ENCODE measurements around the gene CHPT1. TPM values are rescaled to one million over a fixed set of nuclear protein-coding genes. Genes with fewer than 3 reads are reported as not detected.

Gene CHPT1
- 6.2 TPM for polyA plus RNA-seq (2013, experiment 1 of 2)
- polyA plus RNA-seq (2013, experiment 2 of 2) = 6.3 TPM

DNA sequence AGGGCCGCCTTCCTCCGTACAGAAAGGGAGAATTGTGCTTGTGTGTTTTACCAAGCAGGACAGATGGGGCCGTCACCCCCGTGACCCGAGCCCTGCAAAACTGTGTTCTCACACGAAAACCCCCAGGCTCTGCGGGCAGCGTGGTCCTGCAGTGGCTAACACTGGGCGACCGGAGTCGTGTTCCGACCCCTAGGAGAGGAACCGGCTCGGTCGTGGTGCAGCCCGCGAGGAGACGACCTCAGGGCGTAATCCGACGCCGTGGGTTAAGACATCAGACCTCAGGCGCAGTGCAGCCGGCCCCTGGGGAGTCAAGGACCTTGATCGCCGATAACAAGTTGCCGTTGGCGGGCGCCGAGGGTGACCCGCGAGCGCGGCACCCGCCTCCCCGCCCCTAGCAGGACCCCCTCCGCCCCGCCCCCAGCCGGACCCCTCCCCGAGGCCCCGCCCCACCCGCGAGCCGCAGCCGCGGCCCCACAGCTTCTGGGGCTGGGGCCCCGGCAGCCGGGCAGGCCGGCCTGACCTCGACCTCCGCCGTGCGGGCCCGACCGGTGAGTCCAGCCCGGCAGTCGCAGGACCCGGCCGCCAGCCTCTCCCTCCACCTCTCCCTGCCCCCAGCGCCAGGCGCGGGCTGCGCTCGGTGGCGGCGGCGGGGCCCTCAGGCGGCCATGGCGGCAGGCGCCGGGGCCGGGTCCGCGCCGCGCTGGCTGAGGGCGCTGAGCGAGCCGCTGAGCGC is at the start of gene CHPT1:
Gene CHPT1, plus strand, starts transcription at position 444 of the 733 bp plus-strand sequence. Its CDS starts 222 bp downstream, at position 666.
- no CpG with 5 or more reads among the region's 80 CpGs for WGBS, 2 donors (ENCODE audit: extremely low coverage in 2 of 2, insufficient read length in 2 of 2, insufficient replicate concordance in 1 of 2)
- Histone ChIP-seq H3K4ac (ENCODE audit: low read length) (no peak within 1 kb of the TSS), H3K9ac (ENCODE audit: low read depth, low read length, poor library complexity) (peak within 1 kb of the TSS; percentile 90), H3K79me1 (ENCODE audit: low read depth, low read length) (peaks cover 2% of the 10 kb centered on the region), H4K91ac (ENCODE audit: low read depth, low read length, poor library complexity) (no peak within 1 kb of the TSS), H2AK5ac (ENCODE audit: low read depth, low read length) (no peak within 1 kb of the TSS), H4K8ac (ENCODE audit: low read depth, low read length) (no peak within 1 kb of the TSS), H3K9me3 (replicated peaks in 1 of 2; ENCODE audit: control insufficient read depth in 2 of 2, insufficient read depth in 1 of 2, low read depth in 1 of 2, low read length in 2 of 2) (peaks cover 0 to 4% of the 10 kb centered on the region in 2 donors), H2AFZ (ENCODE audit: low read length) (peak within 1 kb of the TSS; percentile 97), H2BK5ac (ENCODE audit: low read length) (no peak within 1 kb of the TSS), H3K27me3 (ENCODE audit: control insufficient read depth in 3 of 3, insufficient read depth in 3 of 3, low read depth in 1 of 3, low read length in 3 of 3) (peaks cover 0 to 23% (median 20%) of the 10 kb centered on the region in 3 experiments), H3K14ac (ENCODE audit: low read length) (peak within 1 kb of the TSS; percentile 90), H3K23ac (ENCODE audit: low read depth, low read length, poor library complexity) (peak within 1 kb of the TSS; percentile 92), H3K36me3 (replicated peaks in 1 of 2; ENCODE audit: control insufficient read depth in 2 of 2, insufficient read depth in 2 of 2, low read length in 2 of 2) (no peaks in the 10 kb centered on the region), H3K18ac (ENCODE audit: low read length) (peak within 1 kb of the TSS; percentile 95), H2BK12ac (ENCODE audit: low read length) (no peak within 1 kb of the TSS), H3K27ac (replicated peaks; ENCODE audit: low read length) (no peak within 1 kb of the TSS), H2BK120ac (ENCODE audit: low read depth, low read length) (no peak within 1 kb of the TSS), H2BK15ac (ENCODE audit: low read length) (peak within 1 kb of the TSS; percentile 32), H3K4me3 (ENCODE audit: low read length in 2 of 2) (peak within 1 kb of the TSS; percentile 81 to 97), H3K4me2 (ENCODE audit: insufficient read depth, low read length, poor library complexity, severe bottlenecking) (peak within 1 kb of the TSS; percentile 99), H3K4me1 (ENCODE audit: control insufficient read depth in 2 of 2, insufficient read depth in 1 of 2, low read depth in 1 of 2, low read length in 2 of 2) (peaks cover 0 to 2% of the 10 kb centered on the region in 2 donors)
- peak; percentile 63 for DNase-seq (ENCODE audit: low spot score)

DNA sequence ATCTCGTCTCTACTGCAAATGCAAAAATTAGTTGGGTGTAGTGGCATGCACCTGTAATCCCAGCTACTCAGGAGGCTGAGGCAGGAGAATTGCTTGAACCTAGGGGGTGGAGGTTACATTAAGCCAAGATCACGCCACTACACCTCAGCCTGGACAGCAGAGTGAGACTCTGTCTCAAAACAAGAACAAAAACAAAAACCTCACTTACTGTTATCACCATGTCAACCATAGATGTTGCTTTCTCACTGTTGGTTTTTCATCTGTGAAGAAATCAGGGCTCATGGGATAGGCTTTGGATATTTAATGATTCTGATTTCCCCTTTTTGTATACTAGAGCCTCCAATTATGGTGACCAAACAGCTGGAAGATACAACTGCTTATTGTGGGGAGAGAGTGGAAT is 49.7 kb upstream of the CHPT1 start:
- WGBS, 2 donors (ENCODE audit: extremely low coverage in 2 of 2, insufficient read length in 2 of 2, insufficient replicate concordance in 1 of 2) = no CpG with 5 or more reads among the region's 2 CpGs

DNA sequence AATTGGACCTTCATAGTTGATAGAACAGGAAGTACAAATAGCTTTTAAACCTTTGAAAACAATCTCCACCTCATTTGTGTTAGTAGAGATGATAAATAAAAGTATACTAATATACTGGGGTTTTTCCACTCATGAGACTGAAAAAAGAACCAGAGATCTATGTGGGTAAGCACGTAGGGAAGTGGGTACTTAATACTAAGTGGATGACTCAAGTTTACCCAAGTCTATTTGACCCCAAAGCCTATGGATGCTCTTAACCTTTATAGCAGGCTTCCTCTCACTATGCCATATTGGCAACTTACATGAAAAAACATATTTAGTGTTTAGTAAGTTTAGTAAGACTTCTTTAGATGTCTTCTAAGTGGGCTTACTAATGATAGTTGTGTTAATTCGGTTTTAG is 49.2 kb upstream of the CHPT1 start:
- DNase-seq (ENCODE audit: low spot score) = no peak
- Histone ChIP-seq H2BK5ac (ENCODE audit: low read length) (no peak overlapping the region), H2AFZ (ENCODE audit: low read length) (no peak overlapping the region), H3K18ac (ENCODE audit: low read length) (no peak overlapping the region), H2AK5ac (ENCODE audit: low read depth, low read length) (no peak overlapping the region), H3K36me3 (replicated peaks in 1 of 2; ENCODE audit: control insufficient read depth in 2 of 2, insufficient read depth in 2 of 2, low read length in 2 of 2) (no peaks in the 10 kb centered on the region), H3K9ac (ENCODE audit: low read depth, low read length, poor library complexity) (no peak overlapping the region), H3K27ac (replicated peaks; ENCODE audit: low read length) (no peak overlapping the region), H3K4me2 (ENCODE audit: insufficient read depth, low read length, poor library complexity, severe bottlenecking) (no peak overlapping the region), H3K79me1 (ENCODE audit: low read depth, low read length) (no peaks in the 10 kb centered on the region), H3K14ac (ENCODE audit: low read length) (no peak overlapping the region), H4K8ac (ENCODE audit: low read depth, low read length) (no peak overlapping the region), H3K27me3 (ENCODE audit: control insufficient read depth in 3 of 3, insufficient read depth in 3 of 3, low read depth in 1 of 3, low read length in 3 of 3) (peaks cover 0 to 3% (median 0%) of the 10 kb centered on the region in 3 experiments), H3K9me3 (replicated peaks in 1 of 2; ENCODE audit: control insufficient read depth in 2 of 2, insufficient read depth in 1 of 2, low read depth in 1 of 2, low read length in 2 of 2) (no peaks in the 10 kb centered on the region), H3K4ac (ENCODE audit: low read length) (no peak overlapping the region), H3K23ac (ENCODE audit: low read depth, low read length, poor library complexity) (no peak overlapping the region), H2BK120ac (ENCODE audit: low read depth, low read length) (no peak overlapping the region), H4K91ac (ENCODE audit: low read depth, low read length, poor library complexity) (no peak overlapping the region), H3K4me3 (ENCODE audit: low read length in 2 of 2) (no peak overlapping the region), H2BK12ac (ENCODE audit: low read length) (no peak overlapping the region), H2BK15ac (ENCODE audit: low read length) (no peak overlapping the region), H3K4me1 (ENCODE audit: control insufficient read depth in 2 of 2, insufficient read depth in 1 of 2, low read depth in 1 of 2, low read length in 2 of 2) (no peaks in the 10 kb centered on the region)
- WGBS, 2 donors (ENCODE audit: extremely low coverage in 2 of 2, insufficient read length in 2 of 2, insufficient replicate concordance in 1 of 2) = no CpG with 5 or more reads among the region's 2 CpGs

More for the DNA sequence above, 49.7 kb upstream of the CHPT1 start:
- H2AK5ac ChIP-seq (ENCODE audit: low read depth, low read length) = no peak overlapping the region
- H3K23ac ChIP-seq (ENCODE audit: low read depth, low read length, poor library complexity) = no peak overlapping the region
- H3K9ac ChIP-seq (ENCODE audit: low read depth, low read length, poor library complexity) = no peak overlapping the region
- H3K4me3 ChIP-seq (ENCODE audit: low read length in 2 of 2) = no peak overlapping the region
- no peak overlapping the region for H3K4ac ChIP-seq (ENCODE audit: low read length)
- no peak overlapping the region for H2BK15ac ChIP-seq (ENCODE audit: low read length)
- no peak overlapping the region for H2BK5ac ChIP-seq (ENCODE audit: low read length)
- no peak overlapping the region for H2AFZ ChIP-seq (ENCODE audit: low read length)
- H3K79me1 ChIP-seq (ENCODE audit: low read depth, low read length) = no peaks in the 10 kb centered on the region
- no peak overlapping the region for H2BK12ac ChIP-seq (ENCODE audit: low read length)
- peaks cover 0 to 8% (median 2%) of the 10 kb centered on the region in 3 experiments for H3K27me3 ChIP-seq (ENCODE audit: control insufficient read depth in 3 of 3, insufficient read depth in 3 of 3, low read depth in 1 of 3, low read length in 3 of 3)
- DNase-seq (ENCODE audit: low spot score) = no peak
- H3K36me3 ChIP-seq (replicated peaks in 1 of 2; ENCODE audit: control insufficient read depth in 2 of 2, insufficient read depth in 2 of 2, low read length in 2 of 2) = no peaks in the 10 kb centered on the region
- no peaks in the 10 kb centered on the region for H3K4me1 ChIP-seq (ENCODE audit: control insufficient read depth in 2 of 2, insufficient read depth in 1 of 2, low read depth in 1 of 2, low read length in 2 of 2)
- no peak overlapping the region for H2BK120ac ChIP-seq (ENCODE audit: low read depth, low read length)
- no peak overlapping the region for H4K91ac ChIP-seq (ENCODE audit: low read depth, low read length, poor library complexity)
- H3K27ac ChIP-seq (replicated peaks; ENCODE audit: low read length) = no peak overlapping the region
- H3K4me2 ChIP-seq (ENCODE audit: insufficient read depth, low read length, poor library complexity, severe bottlenecking) = no peak overlapping the region
- no peaks in the 10 kb centered on the region for H3K9me3 ChIP-seq (replicated peaks in 1 of 2; ENCODE audit: control insufficient read depth in 2 of 2, insufficient read depth in 1 of 2, low read depth in 1 of 2, low read length in 2 of 2)
- no peak overlapping the region for H4K8ac ChIP-seq (ENCODE audit: low read depth, low read length)
- no peak overlapping the region for H3K18ac ChIP-seq (ENCODE audit: low read length)
- H3K14ac ChIP-seq (ENCODE audit: low read length) = no peak overlapping the region

DNA sequence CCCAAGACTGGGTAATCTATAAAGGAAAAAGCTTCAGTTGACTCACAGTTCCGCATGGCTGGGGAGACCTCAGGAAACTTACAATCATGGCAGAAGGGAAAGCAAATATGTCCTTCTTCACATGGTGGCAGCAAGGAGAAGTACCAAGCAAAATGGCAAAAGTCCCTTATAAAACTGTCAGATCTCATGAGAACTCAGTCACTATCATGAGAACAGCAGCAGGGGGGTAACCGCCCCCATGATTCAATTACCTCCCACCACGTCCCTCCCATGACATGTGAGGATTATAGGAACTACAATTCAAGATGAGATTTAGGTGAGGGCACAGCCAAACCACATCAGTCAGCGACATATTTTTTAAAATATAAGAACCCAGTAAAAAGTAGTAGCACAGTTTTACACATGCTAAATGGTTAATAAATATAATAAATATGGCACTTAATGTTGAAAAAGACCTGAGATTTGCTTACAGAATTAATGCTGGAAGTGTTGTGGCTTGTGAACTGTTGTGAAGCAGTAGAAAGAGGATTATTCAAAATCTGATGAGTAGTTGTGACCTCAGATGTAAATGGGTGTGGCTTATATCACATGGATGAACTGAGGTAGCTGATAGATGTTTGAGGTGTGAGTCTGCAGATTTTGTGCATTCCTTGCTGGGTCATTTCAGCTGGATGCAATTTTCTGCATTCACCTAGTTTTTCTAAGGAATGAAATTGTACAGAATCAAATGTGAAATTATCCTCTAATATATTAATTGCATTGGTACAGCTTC is 46.9 kb upstream of the CHPT1 start:
- Histone ChIP-seq H3K27me3 (ENCODE audit: control insufficient read depth in 3 of 3, insufficient read depth in 3 of 3, low read depth in 1 of 3, low read length in 3 of 3) (no peaks in the 10 kb centered on the region), H3K23ac (ENCODE audit: low read depth, low read length, poor library complexity) (no peak overlapping the region), H3K4me1 (ENCODE audit: control insufficient read depth in 2 of 2, insufficient read depth in 1 of 2, low read depth in 1 of 2, low read length in 2 of 2) (no peaks in the 10 kb centered on the region), H4K8ac (ENCODE audit: low read depth, low read length) (no peak overlapping the region), H3K4me3 (ENCODE audit: low read length in 2 of 2) (no peak overlapping the region), H3K9me3 (replicated peaks in 1 of 2; ENCODE audit: control insufficient read depth in 2 of 2, insufficient read depth in 1 of 2, low read depth in 1 of 2, low read length in 2 of 2) (no peaks in the 10 kb centered on the region), H3K18ac (ENCODE audit: low read length) (no peak overlapping the region), H3K4ac (ENCODE audit: low read length) (no peak overlapping the region), H4K91ac (ENCODE audit: low read depth, low read length, poor library complexity) (no peak overlapping the region), H3K14ac (ENCODE audit: low read length) (no peak overlapping the region), H3K9ac (ENCODE audit: low read depth, low read length, poor library complexity) (no peak overlapping the region), H2BK15ac (ENCODE audit: low read length) (no peak overlapping the region), H2BK12ac (ENCODE audit: low read length) (no peak overlapping the region), H3K79me1 (ENCODE audit: low read depth, low read length) (no peaks in the 10 kb centered on the region), H3K27ac (replicated peaks; ENCODE audit: low read length) (no peak overlapping the region), H2AFZ (ENCODE audit: low read length) (no peak overlapping the region), H3K36me3 (replicated peaks in 1 of 2; ENCODE audit: control insufficient read depth in 2 of 2, insufficient read depth in 2 of 2, low read length in 2 of 2) (no peaks in the 10 kb centered on the region), H2BK120ac (ENCODE audit: low read depth, low read length) (no peak overlapping the region), H2AK5ac (ENCODE audit: low read depth, low read length) (no peak overlapping the region), H3K4me2 (ENCODE audit: insufficient read depth, low read length, poor library complexity, severe bottlenecking) (no peak overlapping the region), H2BK5ac (ENCODE audit: low read length) (no peak overlapping the region)
- DNase-seq (ENCODE audit: low spot score) = no peak
- no CpG with 5 or more reads among the region's 4 CpGs for WGBS, 2 donors (ENCODE audit: extremely low coverage in 2 of 2, insufficient read length in 2 of 2, insufficient replicate concordance in 1 of 2)

Measured in neuronal stem cell (in vitro differentiated cells).